ENCODE results near the gene ADAMTS15. TPM values are rescaled to one million over a fixed set of nuclear protein-coding genes. Genes with fewer than 3 reads are reported as not detected.

ADAMTS15 gene
- total and polyA plus RNA-seq, 2 of the 4 experiments (the other 2 are of a cell fraction) = 3.0 to 5.0 TPM

DNA sequence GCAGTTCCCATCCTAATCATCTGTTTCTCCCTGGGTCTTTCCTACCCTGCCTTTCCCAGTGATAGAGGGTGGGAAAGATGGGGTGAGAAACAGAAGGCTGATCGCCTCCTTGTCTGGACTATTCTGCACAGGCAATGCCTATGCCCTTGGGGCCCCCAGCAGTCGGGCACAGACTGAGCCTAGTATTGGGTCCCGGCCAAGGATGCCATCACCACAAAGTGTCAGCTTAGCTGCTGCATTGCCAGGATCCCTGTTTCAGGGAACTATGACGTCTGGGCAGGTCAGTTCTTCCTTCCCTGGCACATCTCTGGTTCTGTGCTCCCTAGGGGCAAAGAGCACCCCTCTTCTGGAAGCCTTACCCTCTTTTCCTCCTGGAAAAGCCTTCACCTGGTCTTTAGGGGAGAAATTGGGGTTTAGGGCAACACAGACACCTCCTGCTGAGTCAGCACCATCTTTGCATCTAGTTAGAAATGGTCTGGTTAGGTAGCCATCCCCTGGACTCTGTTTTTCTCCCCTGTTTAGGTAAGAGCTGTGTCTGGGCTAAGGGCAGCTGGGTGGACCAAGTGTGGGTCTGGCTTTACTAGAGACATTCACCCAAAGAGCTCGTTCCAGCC lies 22.1 kb upstream of the ADAMTS15 start:
- H3K4me1 ChIP-seq (ENCODE audit: control insufficient read depth, insufficient read depth, low read length) = peaks cover 10% of the 10 kb centered on the region
- H3K36me3 ChIP-seq (ENCODE audit: control insufficient read depth, insufficient read depth, low read length) = no peaks in the 10 kb centered on the region; the same call in 1 of the 2 replicates
- TF ChIP-seq MAFK (IDR thresholded peaks at IDR 0.05; ENCODE audit: low read depth, low read length) = peak; percentile 91
- TF ChIP-seq, protein P1, sequence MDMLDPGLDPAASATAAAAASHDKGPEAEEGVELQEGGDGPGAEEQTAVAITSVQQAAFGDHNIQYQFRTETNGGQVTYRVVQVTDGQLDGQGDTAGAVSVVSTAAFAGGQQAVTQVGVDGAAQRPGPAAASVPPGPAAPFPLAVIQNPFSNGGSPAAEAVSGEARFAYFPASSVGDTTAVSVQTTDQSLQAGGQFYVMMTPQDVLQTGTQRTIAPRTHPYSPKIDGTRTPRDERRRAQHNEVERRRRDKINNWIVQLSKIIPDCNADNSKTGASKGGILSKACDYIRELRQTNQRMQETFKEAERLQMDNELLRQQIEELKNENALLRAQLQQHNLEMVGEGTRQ (IDR thresholded peaks at IDR 0.05; ENCODE audit: low read depth, low read length) = no peak
- 55% methylated on average over 3 of the region's 5 CpGs; no CpG with 5 or more reads in 1 of the 2 experiments for WGBS, 2 experiments (ENCODE audit: extremely low coverage in 2 of 2, insufficient read length in 1 of 2)
- dilution Hi-C loops (cut with HindIII; ENCODE audit: low sequenced_read_pairs, unreplicated experiment) = loop anchor here (25.0 kb wide), 1 partner anchor 436 kb away; no protein-coding TSS in a partner anchor
- peak overlapping the region; percentile 9; the same call in 2 of the 3 replicates for H2BK15ac ChIP-seq (ENCODE audit: low read depth, low read length)
- peak overlapping the region; percentile 51 for H3K23ac ChIP-seq (ENCODE audit: low read depth, low read length)
- H3K27ac ChIP-seq (ENCODE audit: insufficient read depth, low read length) = no peak overlapping the region
- BruUV-seq (replicated peaks) = no TSS peak
- peak overlapping the region; percentile 36; the same call in 1 of the 2 replicates for H2BK120ac ChIP-seq (ENCODE audit: low read depth, low read length)
- intact Hi-C loops (cut with micrococcal nuclease) = loop anchor here (5.0 kb wide), 1 partner anchor 114 kb away; the partner anchor contains the start of gene ZBTB44
- in situ Hi-C loops (cut with MboI; ENCODE audit: low sequenced_read_pairs) = loop anchor here (5.0 kb wide), 1 partner anchor 214 kb away; no protein-coding TSS in a partner anchor
- no peak overlapping the region for H3K14ac ChIP-seq (replicated peaks; ENCODE audit: low read depth, low read length)
- no peak overlapping the region for H2AK9ac ChIP-seq (replicated peaks; ENCODE audit: low read depth, low read length, poor library complexity)
- no peaks in the 10 kb centered on the region; the same call in 1 of the 2 replicates for H3K9me3 ChIP-seq (ENCODE audit: control insufficient read depth, insufficient read depth, low read length)
- peak overlapping the region; percentile 32; the same call in 1 of the 2 replicates for H4K91ac ChIP-seq (ENCODE audit: insufficient read depth, low read depth, low read length)
- H3K4me3 ChIP-seq (ENCODE audit: insufficient read depth, low read depth, low read length) = peak overlapping the region; percentile 47; the same call in 1 of the 2 replicates
- no peaks in the 10 kb centered on the region for H3K79me1 ChIP-seq (ENCODE audit: low read depth in 1 of 2, low read length in 2 of 2)
- peaks cover 68% of the 10 kb centered on the region for H3K27me3 ChIP-seq (ENCODE audit: control insufficient read depth, insufficient read depth, low read length)
- peaks cover 2% of the 10 kb centered on the region; the same call in 1 of the 2 replicates for H3K9me1 ChIP-seq (ENCODE audit: insufficient read depth, low read length)
- no peak overlapping the region for H2BK5ac ChIP-seq (ENCODE audit: low read depth, low read length, poor library complexity, severe bottlenecking)
- H3K4me2 ChIP-seq (ENCODE audit: low read depth, low read length) = peak overlapping the region; percentile 48; the same call in 1 of the 2 replicates
- no peak overlapping the region for H3K56ac ChIP-seq (ENCODE audit: extremely low read depth, insufficient read depth, low read length)
- peak overlapping the region; percentile 37; the same call in 1 of the 2 replicates for H4K5ac ChIP-seq (ENCODE audit: low read depth, low read length)
- H2BK20ac ChIP-seq (ENCODE audit: low read depth, low read length) = peak overlapping the region; percentile 23; the same call in 1 of the 2 replicates
- no peak overlapping the region; the same call in 1 of the 2 replicates for H3K9ac ChIP-seq (ENCODE audit: low read depth, low read length)
- DNase-seq (no peak), ATAC-seq (ENCODE audit: low read depth) (no peak)
- H4K20me1 ChIP-seq (ENCODE audit: insufficient read depth, low read length) = peaks cover 4% of the 10 kb centered on the region; the same call in 1 of the 2 replicates
- H4K8ac ChIP-seq (ENCODE audit: low read depth in 2 of 2, low read length in 2 of 2) = no peak overlapping the region
- POLR2A ChIA-PET (ENCODE audit: unreplicated experiment) = interaction anchor here (1.4 kb wide), 1 partner anchor 213 kb away, joined by 3 read pairs; no protein-coding TSS in a partner anchor
- peak overlapping the region; percentile 17; the same call in 1 of the 2 replicates for H3K18ac ChIP-seq (ENCODE audit: low read depth, low read length)
- CTCF ChIA-PET = interaction anchor here (0.6 to 1.2 kb wide), 2 partner anchors 36 to 39 kb away, joined by 4 to 6 read pairs; no protein-coding TSS in a partner anchor
- H3K4ac ChIP-seq (ENCODE audit: low read depth, low read length) = peak overlapping the region; percentile 65
- peak overlapping the region; percentile 48 for H2AFZ ChIP-seq (replicated peaks; ENCODE audit: low read length, poor library complexity)
- 0 out of 2 replicates have a peak overlapping the region, but pooled peaks have one; percentile 13 for H2AK5ac ChIP-seq (ENCODE audit: low read depth, low read length)

Data from IMR-90 (cell line).